DMS114 treated with DMSO at 0.1 percent for 48 hours (cell line): ENCODE data around the gene PC.
A peak's percentile ranks its signal among the peaks of the same experiment; 100 is the strongest.
"Not testable (repeated sequence)": the region's sequence is repeated elsewhere in the genome, so short reads cannot be mapped to it uniquely, and the experiment has no call there.

Experiments
- DNase-seq: peaks from one replicate; lab custom pipeline; 2025; ENCODE audit not compliant: unreplicated experiment; lab: John Stamatoyannopoulos, UW

The PC gene, protein sequence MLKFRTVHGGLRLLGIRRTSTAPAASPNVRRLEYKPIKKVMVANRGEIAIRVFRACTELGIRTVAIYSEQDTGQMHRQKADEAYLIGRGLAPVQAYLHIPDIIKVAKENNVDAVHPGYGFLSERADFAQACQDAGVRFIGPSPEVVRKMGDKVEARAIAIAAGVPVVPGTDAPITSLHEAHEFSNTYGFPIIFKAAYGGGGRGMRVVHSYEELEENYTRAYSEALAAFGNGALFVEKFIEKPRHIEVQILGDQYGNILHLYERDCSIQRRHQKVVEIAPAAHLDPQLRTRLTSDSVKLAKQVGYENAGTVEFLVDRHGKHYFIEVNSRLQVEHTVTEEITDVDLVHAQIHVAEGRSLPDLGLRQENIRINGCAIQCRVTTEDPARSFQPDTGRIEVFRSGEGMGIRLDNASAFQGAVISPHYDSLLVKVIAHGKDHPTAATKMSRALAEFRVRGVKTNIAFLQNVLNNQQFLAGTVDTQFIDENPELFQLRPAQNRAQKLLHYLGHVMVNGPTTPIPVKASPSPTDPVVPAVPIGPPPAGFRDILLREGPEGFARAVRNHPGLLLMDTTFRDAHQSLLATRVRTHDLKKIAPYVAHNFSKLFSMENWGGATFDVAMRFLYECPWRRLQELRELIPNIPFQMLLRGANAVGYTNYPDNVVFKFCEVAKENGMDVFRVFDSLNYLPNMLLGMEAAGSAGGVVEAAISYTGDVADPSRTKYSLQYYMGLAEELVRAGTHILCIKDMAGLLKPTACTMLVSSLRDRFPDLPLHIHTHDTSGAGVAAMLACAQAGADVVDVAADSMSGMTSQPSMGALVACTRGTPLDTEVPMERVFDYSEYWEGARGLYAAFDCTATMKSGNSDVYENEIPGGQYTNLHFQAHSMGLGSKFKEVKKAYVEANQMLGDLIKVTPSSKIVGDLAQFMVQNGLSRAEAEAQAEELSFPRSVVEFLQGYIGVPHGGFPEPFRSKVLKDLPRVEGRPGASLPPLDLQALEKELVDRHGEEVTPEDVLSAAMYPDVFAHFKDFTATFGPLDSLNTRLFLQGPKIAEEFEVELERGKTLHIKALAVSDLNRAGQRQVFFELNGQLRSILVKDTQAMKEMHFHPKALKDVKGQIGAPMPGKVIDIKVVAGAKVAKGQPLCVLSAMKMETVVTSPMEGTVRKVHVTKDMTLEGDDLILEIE

DNA sequence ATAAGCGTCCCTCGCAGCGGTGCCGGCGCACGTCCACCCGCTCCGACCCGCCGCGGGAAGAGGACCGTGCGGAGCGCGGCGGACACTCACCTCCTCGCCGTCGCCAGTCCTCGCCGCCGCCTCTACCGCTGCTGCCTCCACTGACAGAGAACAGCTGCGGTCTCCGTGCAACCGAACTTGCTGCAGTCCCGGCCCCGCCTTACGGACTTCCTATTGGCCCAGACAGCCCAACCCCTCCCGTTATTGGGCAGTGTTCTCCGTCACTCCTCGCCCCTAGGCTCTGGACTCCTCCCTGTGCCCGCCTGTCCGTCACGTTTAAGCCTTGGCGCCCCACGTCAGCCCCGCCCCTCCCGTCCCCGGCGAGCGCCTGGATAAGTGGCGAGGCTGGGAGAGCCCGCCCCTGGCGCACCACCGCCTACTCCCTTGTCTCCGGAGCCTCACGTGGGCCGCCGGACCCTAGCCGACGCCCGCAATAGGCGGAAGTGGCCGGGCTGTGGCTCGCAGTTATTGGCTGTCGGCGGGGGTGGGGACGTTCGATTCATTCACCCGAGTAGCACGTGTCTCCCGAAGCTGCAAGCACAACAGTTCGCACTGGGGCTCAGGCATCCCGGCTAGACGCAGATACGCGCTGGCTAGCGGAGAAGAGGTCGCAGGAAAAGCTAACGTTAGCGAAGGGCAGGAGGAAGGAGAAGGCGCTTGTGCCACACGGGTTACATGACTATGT, at the start of gene PC:
PC (minus strand) TSS at position 152 of the 724 bp plus-strand sequence. CDS start 86,224 bp downstream, outside the sequence.
- peak; percentile 99 for DNase-seq

DNA sequence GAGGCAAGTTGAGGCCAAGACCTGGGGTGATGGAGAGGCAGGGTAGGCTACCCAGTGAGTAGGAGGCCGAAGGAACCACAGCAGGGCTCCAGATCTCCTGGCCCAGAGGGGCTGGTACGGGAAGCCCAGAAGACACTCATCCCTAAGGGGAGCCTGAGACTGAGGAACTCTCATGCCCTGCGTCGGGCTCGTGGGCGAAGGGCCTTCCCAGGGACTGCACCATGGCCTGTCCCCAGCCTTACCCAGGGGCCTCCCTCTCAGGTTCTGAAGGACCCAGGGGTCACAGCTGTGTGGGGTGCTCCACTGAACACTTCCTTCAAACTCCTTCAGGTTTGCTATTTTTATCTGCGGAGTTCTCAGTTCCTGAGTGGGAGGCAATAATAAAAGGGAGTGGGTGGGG, 48.9 kb upstream of the PC start:
- no peak for DNase-seq

DNA sequence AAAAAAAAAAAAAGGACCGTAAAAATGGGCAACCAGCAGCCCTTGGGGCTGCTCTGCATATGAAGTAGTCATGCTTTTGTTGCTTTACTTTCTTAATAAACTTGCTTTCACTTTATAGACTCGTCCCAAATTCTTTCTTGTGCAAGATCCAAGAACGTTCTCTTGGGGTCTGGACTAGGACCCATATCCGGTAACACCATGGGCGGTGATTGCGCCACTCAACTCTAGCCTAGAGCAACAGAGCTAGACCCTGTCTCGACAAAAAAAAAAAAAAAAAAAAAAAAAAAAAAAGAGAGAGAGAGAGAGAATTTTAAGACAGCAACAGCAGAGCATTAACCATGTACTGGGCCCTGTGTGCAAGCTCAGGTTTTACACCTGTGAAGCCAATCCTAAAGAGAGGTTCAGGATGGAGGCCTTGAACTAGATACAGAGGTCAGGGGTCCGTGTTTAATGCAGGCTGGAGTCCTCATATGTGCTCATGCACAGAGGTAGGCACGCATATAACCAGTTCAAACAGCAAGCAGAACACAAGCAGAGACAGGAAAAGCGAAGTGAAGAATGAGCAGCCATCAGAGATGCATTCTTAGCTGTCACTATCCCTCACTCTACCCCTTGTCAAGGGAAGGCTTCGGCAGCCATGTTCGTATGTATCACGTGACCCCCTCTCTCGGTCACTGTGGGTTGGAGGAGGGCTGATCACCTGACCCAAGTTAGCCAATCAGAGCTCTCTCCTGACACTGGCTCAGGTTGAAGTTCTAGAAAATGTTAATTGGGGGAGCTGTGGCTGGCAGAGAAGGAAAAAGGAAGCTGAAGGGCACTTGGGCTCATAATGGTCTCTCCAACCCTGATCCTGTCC, 48.1 kb upstream of the PC start:
- DNase-seq: no peak

DNA sequence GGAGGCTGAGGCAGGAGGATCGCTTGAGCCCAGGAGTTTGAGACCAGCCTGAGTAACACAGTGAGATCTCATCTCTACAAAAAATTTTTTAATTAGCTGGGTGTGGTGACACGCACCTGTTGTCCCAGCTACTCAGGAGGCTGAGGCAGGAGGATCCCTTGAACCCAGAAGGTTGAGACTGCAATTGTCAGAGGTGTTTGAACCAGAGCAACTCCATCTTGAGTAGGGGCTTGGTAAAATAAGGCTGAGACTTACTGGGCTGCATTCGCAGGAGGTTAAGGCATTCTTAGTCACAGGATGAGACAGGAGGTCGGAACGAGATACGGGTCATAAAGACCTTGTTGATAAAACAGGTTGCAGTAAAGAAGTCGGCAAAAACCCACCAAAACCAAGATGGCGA, 47.0 kb upstream of the PC start:
- DNase-seq: not testable (repeated sequence)

DNA sequence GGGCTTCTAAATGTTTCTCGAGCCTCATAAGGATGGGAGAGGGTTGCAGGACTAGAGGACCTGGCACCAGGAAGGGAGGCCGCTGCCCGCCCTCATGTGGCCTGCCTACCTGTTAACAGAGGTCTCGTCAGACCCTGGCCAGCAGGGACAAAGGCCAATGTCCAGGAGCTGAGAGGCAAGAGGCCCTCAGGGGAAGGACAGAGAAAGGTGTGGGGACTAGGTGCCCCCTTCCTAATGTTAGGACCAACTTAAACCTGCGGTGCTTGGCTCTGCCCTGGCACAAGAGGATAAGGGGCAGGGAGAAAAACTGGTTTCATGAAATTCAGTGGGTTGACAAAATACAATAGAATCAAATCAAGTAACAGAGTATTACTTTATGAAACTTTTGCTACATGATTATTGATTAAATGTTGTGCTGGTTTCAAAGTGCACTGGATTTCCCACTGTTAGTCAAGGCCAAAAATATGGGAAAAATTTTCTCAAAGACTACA, 44.8 kb upstream of the PC start:
- no peak for DNase-seq

DNA sequence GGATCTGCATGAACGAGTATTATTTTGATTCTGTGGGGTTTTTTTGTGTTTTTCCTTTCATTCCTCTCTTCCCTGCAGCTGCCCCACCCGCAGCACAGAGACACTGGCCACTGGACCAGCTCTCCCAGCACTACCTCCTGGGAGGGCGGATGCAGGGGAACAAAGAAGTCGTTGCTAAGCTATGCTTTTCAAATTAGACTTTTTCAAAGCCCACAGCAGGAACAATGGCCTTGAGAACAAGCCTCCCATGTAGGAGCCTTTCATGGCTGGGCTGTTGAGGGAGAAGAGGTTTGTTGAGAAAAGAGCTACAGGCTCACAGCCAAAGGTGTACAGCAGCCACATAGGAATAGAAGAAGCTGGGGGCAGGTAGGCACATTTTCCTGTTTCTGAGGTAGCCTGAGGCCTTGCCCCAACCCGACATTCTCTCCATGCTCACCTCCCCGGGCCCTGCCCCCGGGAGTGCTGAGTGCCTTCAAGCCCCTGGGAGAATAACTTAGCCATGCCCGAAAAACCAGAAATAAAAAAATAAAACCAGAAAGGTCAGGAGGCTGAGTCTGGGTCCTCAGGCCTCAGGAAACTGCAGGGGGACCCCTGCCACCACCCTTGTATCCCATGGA, 44.2 kb upstream of the PC start:
- no peak for DNase-seq

DNA sequence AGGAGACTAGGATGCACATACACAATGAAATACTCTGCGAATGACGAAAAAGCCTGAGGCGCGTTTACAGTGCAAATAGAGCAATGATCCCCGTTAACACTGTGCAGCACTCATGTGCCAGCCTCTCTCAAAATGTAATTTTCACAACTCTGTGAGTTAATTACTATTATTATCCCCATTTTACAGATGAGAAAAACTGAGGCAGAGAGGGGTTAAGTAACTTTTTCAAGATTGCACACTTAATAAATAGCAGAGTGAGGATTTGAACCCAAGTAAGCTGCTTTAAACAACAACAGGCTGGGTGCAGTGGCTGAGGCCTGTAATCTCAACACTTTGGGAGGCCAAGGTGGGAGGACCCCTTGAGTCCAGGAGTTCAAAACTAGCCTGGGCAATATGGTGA, 43.1 kb upstream of the PC start:
- DNase-seq: no peak

DNA sequence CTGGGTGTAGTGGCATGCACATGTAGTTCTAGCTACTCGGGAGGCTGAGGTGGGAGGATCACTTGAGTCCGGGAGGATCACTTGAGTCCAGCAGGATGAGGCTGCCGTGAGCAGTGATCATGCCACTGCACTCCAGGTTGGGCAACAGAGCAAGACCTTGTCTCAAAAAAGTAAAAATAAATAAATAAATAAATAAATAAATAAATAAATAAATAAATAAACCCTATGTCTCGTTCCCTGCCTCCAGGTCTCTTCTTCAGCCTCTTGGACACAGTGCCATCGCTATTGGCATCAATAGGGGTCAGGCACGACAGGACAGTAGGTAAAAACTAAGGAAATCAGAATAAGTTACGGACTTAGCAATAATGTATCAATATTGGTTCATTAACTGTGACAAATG, 41.4 kb upstream of the PC start:
- DNase-seq: no peak

DNA sequence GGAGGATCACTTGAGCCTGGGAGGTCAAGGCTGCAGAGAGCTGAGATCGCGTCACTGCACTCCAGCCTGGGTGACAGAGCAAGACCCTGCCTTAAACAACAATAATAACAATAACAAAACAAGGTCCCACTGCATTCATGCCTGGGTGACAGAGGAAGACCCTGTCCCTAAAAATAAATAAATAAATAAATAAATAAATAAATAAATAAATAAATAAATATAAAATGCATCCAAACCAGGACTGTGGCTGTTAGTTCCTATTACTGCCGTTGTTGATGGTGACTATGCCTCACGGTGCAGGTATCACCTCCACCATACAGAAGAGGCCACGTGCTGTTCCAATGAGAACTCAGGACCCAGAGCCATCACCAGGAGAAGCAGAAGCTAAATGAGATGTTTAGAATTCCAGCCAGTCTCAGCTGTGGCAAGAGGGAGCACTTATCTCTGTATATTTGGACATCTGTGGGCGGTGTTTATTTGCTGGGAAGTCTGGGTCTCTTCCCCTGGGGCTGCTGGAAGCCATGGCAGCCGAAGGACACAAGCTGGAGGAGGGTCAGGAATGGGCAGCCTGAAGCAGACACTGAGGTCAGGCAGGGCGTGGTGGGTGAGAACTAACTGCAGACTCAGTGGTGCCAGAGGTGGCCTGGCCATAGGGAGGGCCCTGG, 38.6 kb upstream of the PC start:
- DNase-seq: no peak

DNA sequence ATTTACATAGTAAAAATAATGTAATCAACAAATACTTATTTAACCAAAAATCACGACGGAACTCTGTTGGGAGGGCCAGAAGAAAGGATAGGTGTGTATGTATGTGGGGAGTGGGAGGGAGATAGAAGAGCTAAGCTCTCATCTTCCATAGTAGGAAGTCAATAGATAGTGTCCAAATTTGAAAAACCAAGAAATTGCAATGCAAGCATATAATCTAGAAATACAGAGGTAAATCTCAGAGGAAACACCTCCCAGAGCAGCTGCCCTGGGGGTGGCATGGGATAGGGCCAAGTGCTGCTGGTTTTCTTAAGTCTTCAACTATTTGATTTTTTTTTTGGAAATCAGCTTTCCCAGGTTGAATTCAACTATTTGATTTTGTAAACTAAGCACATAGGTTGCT, 33.9 kb upstream of the PC start:
- no peak for DNase-seq

DNA sequence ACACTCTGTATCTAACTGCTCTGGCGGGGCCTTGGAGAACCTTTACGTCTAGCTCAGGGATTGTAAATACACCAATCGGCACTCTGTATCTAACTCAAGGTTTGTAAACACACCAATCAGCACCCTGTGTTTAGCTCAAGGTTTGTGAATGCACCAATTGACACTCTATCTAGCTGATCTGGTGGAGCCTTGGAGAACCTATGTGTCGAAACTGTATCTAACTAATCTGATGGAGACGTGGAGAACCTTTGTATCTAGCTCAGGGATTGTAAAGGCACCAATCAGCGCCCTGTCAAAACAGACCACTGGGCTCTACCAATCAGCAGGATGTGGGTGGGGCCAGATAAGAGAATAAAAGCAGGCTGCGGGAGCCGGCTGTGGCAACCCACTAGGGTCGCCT, 31.2 kb upstream of the PC start:
- DNase-seq: not testable (repeated sequence)

DNA sequence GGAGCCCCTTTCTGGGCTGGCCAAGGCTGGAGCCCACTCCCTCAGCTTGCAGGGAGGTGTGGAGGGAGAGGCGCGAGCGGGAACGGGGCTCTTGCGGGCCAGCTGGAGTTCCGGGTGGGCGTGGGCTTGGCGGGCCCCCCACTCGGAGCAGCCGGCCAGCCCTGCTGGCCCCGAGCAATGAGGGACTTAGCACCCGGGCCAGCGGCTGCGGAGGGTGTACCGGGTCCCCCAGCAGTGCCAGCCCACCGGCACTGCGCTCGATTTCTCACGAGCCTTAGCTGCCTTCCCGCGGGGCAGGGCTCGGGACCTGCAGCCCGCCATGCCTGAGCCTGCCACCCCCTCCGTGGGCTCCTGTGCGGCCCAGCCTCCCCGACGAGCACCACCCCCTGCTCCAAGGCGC, 30.6 kb upstream of the PC start:
- DNase-seq: not testable (repeated sequence)

DNA sequence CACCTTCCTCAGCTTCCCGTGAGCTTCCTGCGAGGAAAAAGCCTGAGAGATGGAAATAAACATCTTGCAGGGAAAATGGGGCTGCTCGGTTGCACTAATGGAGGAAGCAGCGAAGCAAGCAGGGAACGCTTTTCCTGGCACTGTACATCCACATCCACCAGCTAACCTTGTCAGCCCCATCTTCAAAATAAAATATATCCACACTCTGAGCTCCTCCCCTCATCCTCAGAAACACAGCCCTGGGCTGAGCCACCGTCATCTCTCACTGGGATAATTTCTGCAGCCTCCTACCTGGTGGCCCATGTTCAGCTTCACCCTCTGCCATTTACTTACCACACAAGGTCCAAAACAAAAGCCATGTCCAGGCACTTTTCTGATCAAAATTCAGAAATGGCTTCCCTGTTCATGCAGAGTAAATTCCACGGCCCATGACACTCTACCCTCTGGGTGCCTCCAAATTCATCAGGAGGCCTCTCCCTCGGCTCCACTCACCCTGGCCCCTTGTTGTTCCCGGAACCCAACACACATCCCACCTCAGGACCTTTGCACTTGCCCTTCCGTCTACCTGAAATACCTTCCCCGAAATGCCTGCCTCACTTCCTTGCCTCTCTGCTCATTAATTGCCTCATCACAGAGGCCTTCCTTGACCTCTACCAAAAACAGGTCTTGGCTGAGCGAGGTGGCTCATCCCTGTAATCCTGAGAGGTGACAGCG, 29.9 kb upstream of the PC start:
- DNase-seq: no peak

DNA sequence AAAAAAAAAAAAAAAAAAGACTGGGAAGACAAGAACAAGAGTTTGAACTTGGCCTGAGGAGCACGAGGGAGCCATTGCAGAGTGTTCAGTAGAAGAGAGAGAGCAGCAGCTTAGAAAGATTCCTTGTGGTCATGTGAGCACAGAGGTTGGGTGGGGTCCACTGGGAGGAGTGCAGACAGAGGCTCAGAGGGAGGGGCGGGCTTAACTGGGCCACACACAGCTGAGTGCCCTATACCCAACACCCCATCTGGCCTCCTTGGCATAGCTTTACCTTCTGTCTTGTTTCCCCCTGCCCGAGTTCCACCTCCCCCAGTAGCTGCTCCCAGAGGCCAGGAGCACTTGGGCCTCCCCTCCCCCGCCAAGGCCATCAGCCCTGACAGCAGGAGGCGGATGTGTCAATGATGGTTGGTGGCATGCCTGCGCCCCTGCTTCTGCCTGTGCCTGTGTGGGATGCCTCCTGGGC, 29.0 kb upstream of the PC start:
- DNase-seq: no peak

DNA sequence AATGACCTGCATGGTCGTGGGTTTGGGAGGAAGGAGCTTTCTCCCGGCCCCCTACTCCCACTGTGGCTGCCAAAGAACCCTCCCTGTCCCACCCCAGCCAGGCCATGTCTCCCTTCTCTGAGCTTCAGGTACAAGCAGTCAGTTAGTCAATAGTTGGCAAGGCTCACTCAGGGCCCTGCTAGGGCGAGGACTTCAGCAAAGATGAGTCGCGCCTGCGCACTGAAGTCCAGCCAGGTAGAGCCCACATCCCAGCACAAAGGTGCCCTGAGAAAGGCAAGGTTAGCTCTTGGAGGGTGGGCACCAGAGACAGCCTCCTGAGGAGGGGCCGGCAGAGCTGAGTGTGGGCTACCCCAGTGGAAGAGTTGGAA, 28.0 kb upstream of the PC start:
- DNase-seq: no peak

DNA sequence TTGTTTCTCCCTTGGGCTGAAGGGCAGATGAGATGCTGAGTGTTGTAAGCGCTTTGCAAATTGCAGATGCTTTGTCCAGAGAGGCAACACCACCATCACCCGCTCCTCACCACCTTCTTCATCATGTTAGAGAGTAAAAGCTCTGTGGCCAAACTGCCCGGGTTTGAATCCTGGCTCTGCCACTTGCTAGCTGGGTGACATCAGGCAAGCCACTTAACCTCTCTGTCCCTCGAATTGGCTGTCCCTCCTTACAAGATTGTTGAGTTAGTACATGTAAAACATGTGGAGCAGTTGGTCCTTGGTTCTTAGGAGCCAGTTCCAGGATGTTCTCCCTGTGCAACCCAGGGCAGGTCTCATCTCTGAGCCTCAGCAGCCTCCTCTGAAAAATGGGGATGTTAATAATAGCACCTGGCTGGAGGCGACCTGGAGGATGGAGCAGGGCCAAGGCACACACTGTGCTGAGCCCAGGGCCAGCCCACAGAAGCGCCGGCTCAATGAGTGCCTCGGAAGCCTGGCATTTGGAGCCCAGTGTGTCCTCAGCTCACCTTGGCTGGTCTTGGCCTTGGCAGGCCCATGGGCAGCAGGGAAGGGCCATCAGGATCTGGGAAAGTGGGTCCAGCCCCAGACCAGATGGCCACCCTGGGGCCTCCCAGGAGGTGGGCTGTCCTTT, 27.5 kb upstream of the PC start:
- DNase-seq: no peak

DNA sequence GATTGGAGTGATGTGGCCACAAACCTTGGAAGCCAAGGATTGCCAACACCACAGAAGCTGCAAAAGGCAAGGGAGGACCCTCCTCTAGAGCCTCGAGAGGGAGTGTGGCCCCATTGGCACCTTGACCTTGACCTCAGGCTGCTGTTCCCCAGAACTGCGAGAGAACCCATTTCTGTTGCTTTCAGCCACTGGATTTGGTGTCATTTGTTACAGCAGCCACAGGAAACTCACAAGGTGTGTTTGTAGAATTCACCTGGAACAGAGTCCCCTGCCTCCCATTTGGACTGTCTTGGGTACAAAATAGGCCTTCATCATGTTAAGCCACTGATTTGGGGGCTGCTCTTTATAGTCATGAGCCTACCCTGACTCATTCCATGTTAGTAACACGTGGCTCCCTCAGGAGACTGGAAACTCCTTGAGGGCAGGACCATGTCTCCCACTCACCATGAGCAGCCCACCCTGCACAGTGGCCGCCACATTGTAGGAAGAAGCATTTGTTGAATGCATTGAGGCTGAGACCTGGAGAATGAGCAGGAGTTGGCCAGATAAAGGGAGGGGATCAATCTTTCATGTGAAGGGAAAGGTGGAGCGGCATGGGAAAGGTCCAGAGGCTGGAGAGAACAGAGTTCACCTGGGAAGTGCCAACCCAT, 25.2 kb upstream of the PC start:
- DNase-seq: no peak
